ENCODE results near the gene ENO1.

DNA sequence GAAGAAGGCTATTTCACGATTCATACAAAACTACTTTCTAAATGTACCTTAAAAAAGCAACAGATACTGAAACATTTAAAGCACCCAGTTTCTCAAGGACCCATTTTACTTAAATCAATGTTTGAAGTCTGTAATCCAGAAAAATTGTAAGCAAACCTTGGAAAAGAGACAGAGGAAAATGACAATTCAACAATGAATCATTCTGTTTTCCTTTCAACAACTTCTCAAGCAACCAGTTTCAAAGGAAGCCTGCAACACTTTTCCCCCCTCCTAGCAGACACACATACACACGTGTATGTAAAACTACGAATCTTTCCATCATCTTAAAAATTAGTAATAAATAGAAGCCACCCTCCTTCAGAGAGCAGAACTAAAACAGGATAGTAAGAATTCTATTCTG lies 62.2 kb downstream of the ENO1 start:
- TF ChIP-seq, protein P1, sequence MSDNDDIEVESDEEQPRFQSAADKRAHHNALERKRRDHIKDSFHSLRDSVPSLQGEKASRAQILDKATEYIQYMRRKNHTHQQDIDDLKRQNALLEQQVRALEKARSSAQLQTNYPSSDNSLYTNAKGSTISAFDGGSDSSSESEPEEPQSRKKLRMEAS (IDR thresholded peaks at IDR 0.05; ENCODE audit: low read depth, low read length), result no peak
- TF ChIP-seq, protein P2, sequence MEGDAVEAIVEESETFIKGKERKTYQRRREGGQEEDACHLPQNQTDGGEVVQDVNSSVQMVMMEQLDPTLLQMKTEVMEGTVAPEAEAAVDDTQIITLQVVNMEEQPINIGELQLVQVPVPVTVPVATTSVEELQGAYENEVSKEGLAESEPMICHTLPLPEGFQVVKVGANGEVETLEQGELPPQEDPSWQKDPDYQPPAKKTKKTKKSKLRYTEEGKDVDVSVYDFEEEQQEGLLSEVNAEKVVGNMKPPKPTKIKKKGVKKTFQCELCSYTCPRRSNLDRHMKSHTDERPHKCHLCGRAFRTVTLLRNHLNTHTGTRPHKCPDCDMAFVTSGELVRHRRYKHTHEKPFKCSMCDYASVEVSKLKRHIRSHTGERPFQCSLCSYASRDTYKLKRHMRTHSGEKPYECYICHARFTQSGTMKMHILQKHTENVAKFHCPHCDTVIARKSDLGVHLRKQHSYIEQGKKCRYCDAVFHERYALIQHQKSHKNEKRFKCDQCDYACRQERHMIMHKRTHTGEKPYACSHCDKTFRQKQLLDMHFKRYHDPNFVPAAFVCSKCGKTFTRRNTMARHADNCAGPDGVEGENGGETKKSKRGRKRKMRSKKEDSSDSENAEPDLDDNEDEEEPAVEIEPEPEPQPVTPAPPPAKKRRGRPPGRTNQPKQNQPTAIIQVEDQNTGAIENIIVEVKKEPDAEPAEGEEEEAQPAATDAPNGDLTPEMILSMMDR (IDR thresholded peaks at IDR 0.05; ENCODE audit: low read depth, low read length), result no peak
- TF ChIP-seq POLR2A (IDR thresholded peaks at IDR 0.05; ENCODE audit: extremely low read depth, insufficient read length), result no peak
